NCI-H460 (cell line): Measurements from ENCODE around the gene PACRG. TPM values are rescaled to one million over a fixed set of nuclear protein-coding genes. Genes with fewer than 3 reads are reported as not detected.
"Not testable (repeated sequence)": the region's sequence is repeated elsewhere in the genome, so short reads cannot be mapped to it uniquely, and the experiment has no call there.

Experiments used
- DNase-seq: peaks from one replicate; pipeline ENCODE4 v3.0.0-alpha.2; 2016; ENCODE audit warnings: low read depth; ENCODE audit errors: extremely low read depth
- total RNA-seq: library from RNA; depleted of rRNA; stranded (reverse); fragments of >200 nt; shearing (Covaris generic); gene quantifications from 2 replicates; pipeline ENCODE4 v1.2.3, GENCODE V29; 2014

Gene PACRG
- total RNA-seq, 1 experiment from 2014 or later: 0.15 TPM

GRCh38 chr6:162922563-162923166 lies 194.9 kb downstream of the PACRG start:
- DNase-seq: no peak

GRCh38 chr6:162934844-162935243 lies 207.1 kb downstream of the PACRG start:
- no peak for DNase-seq

GRCh38 chr6:162940426-162940825 lies 212.7 kb downstream of the PACRG start:
- no peak for DNase-seq

- DNase-seq: no peak
Measured at GRCh38 chr6:162941128-162941527, 213.4 kb downstream of the PACRG start.

- no peak for DNase-seq
Measured at GRCh38 chr6:162942866-162943265, 215.1 kb downstream of the PACRG start.

GRCh38 chr6:162943369-162943768 lies 215.6 kb downstream of the PACRG start:
- DNase-seq: no peak

- no peak for DNase-seq
Measured at GRCh38 chr6:162951164-162951743, 223.5 kb downstream of the PACRG start.

- DNase-seq: no peak
Measured at GRCh38 chr6:162952423-162952822, 224.6 kb downstream of the PACRG start.

GRCh38 chr6:162957062-162957461 lies 229.3 kb downstream of the PACRG start:
- no peak for DNase-seq

- DNase-seq: no peak
Measured at GRCh38 chr6:162960679-162961457, 233.1 kb downstream of the PACRG start.

GRCh38 chr6:162962093-162962492 lies 234.3 kb downstream of the PACRG start:
- DNase-seq: no peak

- DNase-seq: no peak
Measured at GRCh38 chr6:162963861-162964260, 236.1 kb downstream of the PACRG start.

GRCh38 chr6:162964488-162965140 lies 236.8 kb downstream of the PACRG start:
- no peak for DNase-seq

- no peak for DNase-seq
Measured at GRCh38 chr6:162965366-162965765, 237.6 kb downstream of the PACRG start.

GRCh38 chr6:162970246-162970645 lies 242.5 kb downstream of the PACRG start:
- DNase-seq: no peak

GRCh38 chr6:162971356-162971755 lies 243.6 kb downstream of the PACRG start:
- DNase-seq: no peak

- no peak for DNase-seq
Measured at GRCh38 chr6:162973151-162973872, 245.5 kb downstream of the PACRG start.

- DNase-seq: no peak
Measured at GRCh38 chr6:162973980-162974379, 246.2 kb downstream of the PACRG start.

- DNase-seq: no peak
Measured at GRCh38 chr6:162974685-162975084, 246.9 kb downstream of the PACRG start.

GRCh38 chr6:162976141-162976540 lies 248.4 kb downstream of the PACRG start:
- no peak for DNase-seq

GRCh38 chr6:162983234-162983633 lies 255.5 kb downstream of the PACRG start:
- not testable (repeated sequence) for DNase-seq
